GM12872 (cell line): ENCODE results near the gene C13orf42.

ENCODE experiments used
- TF ChIP-seq, protein P1 (sequence below): IDR thresholded peaks from 3 replicates; pipeline ENCODE4 v1.5.1; 2011; ENCODE audit warnings: low read depth, mild to moderate bottlenecking, low read length, moderate library complexity; ENCODE audit not compliant: insufficient read depth

Gene C13orf42

DNA sequence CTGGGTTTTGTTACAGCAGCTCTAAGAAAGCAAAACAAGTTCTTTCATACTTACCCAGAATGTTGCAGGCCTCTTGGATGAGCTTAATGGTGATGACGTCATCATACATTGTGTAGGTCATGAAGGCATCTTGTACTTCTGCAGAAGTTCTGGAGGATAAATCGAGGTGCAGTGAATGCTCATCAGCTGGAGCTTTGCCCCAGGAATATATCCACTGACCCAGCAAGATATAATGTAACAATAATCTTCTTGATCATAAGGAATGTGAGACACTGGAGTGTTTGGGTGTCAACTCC, 63.0 kb downstream of the C13orf42 start:
- TF ChIP-seq, protein P1, sequence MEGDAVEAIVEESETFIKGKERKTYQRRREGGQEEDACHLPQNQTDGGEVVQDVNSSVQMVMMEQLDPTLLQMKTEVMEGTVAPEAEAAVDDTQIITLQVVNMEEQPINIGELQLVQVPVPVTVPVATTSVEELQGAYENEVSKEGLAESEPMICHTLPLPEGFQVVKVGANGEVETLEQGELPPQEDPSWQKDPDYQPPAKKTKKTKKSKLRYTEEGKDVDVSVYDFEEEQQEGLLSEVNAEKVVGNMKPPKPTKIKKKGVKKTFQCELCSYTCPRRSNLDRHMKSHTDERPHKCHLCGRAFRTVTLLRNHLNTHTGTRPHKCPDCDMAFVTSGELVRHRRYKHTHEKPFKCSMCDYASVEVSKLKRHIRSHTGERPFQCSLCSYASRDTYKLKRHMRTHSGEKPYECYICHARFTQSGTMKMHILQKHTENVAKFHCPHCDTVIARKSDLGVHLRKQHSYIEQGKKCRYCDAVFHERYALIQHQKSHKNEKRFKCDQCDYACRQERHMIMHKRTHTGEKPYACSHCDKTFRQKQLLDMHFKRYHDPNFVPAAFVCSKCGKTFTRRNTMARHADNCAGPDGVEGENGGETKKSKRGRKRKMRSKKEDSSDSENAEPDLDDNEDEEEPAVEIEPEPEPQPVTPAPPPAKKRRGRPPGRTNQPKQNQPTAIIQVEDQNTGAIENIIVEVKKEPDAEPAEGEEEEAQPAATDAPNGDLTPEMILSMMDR = no peak

DNA sequence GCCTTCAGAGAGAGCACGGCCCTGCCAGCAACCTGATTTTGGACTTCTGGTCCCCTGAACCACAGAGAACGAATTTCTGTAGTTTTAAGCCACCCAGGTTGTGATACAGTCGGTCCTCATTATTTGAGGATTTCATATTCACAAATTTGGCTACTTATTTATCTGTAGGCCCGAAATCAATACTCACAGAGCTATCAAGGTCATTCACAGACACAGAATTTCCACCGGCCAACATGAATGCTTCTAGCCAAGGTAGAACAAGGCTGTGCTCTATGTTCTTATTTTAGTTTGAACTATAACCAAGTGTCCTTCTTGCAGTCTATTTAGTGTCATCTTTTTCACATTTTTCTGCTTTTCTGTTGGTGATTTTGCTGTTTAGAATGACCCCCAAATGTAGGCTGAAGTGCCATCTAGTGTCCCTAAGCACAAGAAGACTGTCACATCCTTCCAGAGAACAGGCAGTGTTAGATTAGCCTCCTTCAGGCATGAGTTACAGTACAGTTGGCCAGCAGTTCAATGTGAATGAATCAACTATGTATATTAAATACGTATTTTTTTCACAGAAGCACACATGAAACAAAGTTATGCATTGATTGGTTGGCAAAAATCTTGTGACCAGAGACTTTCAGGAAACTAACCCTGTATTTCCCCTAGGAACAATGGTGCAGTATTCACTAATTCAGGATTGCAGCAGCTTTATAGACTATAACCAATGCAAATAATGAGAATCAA, 63.5 kb downstream of the C13orf42 start:
- TF ChIP-seq, protein P1 = no peak

DNA sequence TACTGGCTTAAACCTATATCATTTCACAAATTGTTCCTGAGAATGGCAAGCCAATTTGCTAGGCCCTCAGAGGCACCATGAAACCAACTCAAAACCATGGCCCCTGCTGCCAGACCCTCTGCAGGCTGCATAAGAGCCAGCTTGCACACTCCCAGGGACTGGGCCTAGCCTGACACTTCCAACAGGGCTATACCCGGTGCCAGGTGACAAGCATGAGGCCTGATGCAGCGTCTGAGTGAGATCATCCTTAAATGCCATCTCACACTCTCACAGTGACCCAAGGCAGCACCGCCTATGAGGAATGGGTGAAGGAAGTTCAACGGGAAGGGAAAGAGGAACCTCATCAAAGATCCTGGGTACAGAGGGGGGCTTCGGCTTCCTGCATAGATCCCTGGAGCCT, 65.6 kb downstream of the C13orf42 start:
- TF ChIP-seq, protein P1 = no peak

DNA sequence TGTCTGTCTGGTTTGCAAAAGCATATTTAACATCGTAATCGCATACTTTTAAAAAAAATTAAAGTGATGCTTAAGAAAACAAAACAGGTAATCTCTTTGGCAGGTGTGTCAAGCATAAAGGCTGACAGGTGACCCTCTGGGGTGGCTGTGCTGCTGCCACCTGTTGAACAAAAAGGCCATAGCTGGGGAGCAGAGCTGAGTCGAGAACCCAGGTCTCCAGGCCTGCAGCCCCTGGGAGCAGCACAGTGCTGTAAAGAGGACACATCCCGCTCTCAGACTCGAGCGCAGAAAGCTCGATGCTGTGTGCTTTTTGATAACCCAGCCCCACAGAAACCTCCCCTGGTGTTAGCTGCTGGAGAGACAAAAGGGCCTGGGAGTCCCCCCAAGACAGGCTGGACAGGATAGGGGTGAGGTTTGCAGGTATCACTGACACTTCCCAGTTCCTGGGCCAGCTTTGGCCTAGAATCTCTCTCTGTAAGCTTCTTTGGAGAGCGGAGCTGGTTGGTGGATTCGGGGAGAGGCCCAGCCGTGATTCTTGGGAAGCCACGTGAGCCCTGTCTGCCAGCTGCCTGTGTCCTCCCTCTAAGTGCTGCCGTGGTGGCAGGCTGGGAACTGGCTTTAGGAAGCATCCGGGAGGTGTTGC, 66.9 kb downstream of the C13orf42 start:
- TF ChIP-seq, protein P1 = no peak

DNA sequence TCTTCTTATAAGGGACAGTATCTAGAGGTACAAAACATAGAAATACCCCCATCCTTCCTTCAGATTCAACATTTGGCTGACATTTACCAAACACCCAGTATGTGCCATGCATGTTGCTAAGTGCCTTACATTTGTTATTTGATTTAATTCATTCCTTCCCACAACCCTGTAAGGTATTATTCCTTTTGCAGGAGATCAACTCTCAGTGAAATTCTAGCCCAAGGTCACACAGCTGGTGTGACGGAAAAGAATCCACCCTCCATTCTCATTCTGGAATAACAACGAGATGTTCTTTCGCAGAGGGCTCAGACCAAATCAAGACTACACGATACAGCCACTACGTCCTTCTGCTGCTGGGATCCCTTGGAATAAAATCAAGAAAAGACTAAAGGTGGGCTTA, 67.8 kb downstream of the C13orf42 start:
- TF ChIP-seq, protein P1 = no peak

DNA sequence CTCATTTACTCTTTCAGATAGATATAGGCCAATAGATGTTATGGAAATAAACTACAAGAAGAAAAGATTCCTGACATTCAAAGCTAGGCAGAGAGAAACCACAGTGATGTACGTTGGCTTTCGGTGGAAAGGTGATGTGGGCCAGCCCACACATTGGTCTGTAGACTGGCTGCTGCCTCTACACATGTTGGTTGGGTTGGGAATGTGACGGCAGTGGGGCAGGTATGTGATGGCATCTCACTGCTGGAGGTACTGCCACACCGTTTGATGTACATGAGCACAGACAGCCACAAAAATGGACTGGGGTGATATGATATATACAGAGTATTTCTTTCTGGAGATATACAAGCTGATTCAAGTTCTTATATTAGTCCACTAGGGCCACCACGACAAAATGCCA, 69.4 kb downstream of the C13orf42 start:
- TF ChIP-seq, protein P1 = no peak

DNA sequence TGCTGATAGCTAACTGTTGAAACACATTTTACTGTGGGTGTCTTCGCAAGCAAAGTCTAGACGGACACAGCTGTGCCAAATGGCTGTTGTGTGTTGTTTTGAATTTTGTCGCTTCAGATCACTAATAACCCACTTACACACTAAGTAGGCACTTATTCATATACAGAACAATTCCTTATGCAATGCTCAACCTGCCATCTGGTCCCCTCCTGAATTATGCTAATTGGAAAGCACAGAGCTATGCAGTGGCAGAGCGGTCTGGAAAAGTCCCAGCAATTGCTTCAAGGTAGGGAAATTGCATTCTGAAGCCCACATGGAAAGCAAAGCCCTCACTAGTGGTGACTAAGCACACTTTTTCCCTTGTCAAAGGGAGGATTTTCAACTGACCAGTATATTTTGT, 69.9 kb downstream of the C13orf42 start:
- TF ChIP-seq, protein P1 = no peak
